ENCODE results near the gene SMAD4.
"Not testable (repeated sequence)": the region's sequence is repeated elsewhere in the genome, so short reads cannot be mapped to it uniquely, and the experiment has no call there.

Gene SMAD4

DNA sequence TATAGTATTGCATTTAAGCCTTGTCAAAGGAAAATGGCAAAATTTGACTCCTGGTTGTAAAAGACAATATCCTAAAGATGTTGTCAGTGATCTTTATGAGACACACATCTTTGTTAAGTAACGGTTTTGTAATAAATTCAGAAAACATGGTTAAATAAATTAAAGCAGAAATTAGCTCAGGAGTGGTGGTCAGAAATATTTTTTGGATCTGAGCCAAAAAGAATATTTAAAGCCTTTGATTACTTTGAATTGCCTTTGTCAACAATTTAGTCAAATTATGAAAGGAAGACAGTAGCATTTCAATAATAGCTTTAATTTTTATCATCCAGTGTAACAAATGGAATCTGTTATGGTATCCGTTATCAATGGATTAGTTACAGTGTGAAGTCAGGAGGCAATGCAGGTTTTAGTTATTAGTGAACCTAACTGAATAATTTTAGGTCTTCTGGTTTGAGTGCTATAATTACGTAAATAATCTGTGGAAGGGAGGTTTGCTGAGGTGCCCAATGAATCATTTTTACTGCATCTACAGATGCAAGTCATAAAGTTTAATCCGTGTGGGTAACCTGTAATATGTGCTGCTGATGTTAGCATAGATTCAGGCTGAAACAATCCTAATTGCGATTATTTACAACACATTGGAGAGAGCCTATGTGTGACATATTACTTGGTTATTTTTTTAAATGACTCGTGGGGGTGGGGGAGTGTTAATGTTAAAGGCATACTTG, 42.7 kb downstream of the SMAD4 start:
- DNase-seq, result no peak

GRCh38 chr18:51074605-51075004, 44.6 kb downstream of the SMAD4 start:
- no peak for DNase-seq

- no peak for DNase-seq
These were observed 46.5 kb downstream of the SMAD4 start for GRCh38 chr18:51076503-51076902.

- no peak for DNase-seq
These were observed 47.2 kb downstream of the SMAD4 start for GRCh38 chr18:51077217-51077616.

- no peak for DNase-seq
These were observed 48.0 kb downstream of the SMAD4 start for GRCh38 chr18:51078026-51078425.

DNA sequence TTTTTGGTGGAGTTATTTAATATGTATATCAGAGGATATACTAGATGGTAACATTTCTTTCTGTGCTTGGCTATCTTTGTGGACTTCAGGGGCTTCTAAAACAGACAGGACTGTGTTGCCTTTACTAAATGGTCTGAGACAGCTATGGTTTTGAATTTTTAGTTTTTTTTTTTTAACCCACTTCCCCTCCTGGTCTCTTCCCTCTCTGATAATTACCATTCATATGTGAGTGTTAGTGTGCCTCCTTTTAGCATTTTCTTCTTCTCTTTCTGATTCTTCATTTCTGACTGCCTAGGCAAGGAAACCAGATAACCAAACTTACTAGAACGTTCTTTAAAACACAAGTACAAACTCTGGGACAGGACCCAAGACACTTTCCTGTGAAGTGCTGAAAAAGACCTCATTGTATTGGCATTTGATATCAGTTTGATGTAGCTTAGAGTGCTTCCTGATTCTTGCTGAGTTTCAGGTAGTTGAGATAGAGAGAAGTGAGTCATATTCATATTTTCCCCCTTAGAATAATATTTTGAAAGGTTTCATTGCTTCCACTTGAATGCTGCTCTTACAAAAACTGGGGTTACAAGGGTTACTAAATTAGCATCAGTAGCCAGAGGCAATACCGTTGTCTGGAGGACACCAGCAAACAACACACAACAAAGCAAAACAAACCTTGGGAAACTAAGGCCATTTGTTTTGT, 52.7 kb downstream of the SMAD4 start:
- DNase-seq, result no peak

DNA sequence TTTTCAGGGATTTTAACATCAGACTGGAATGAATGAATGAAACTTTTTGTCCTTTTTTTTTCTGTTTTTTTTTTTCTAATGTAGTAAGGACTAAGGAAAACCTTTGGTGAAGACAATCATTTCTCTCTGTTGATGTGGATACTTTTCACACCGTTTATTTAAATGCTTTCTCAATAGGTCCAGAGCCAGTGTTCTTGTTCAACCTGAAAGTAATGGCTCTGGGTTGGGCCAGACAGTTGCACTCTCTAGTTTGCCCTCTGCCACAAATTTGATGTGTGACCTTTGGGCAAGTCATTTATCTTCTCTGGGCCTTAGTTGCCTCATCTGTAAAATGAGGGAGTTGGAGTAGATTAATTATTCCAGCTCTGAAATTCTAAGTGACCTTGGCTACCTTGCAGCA, 53.4 kb downstream of the SMAD4 start:
- no peak for DNase-seq

GRCh38 chr18:51088410-51088809, 58.4 kb downstream of the SMAD4 start:
- no peak for DNase-seq

DNA sequence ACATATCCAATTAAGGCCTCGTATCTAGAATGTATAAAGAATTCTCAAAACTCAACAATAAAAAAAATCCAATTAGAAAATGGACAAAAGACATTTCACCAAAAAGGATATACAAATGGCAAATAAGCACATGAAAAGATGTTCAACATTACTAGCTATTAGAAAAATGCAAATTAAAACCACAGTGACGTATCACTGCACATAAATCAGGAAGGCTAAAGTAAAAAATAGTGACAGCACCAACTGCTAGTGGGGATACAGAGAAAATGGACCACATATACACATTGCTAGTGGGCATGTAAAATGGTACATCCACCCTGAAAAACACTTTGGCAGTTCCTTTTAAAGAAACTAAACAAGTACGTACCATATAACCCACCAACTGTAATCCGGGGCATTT, 59.7 kb downstream of the SMAD4 start:
- no peak for DNase-seq

DNA sequence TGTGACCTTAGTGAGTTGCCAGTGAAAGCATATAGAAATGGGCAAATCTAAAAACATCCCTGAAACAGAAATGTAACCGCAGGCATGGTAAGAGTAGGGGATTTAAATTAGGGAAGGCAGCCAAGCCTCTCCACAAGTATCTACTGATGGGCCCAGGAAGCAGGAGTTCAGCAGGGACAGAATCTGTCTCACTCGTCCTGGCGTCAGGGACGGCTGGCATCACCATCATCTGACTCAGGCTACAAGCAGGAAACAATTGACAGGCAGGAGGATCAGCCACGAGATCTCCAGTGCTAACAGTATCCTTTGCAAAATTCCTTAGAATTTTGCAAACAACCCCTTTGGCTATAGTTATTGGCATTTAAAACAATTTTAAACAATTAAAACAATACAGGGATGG, 61.3 kb downstream of the SMAD4 start:
- no peak for DNase-seq

GRCh38 chr18:51092117-51092516, 62.1 kb downstream of the SMAD4 start:
- DNase-seq, result no peak

DNA sequence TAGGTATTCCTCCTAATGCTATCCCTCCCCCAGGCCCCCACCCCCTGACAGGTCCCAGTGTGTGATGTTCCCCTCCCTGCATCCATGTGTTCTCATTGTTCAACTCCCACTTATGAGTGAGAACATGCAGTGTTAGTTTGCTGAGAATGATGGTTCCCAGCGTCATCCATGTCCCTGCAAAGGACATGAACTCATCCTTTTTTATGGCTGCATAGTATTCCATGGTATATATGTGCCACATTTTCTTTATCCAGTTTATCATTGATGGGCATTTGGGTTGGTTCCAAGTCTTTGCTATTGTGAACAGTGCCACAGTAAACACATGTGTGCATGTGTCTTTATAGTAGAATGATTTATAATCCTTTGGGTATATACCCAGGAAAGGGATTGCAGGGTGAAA, 63.0 kb downstream of the SMAD4 start:
- not testable (repeated sequence) for DNase-seq

DNA sequence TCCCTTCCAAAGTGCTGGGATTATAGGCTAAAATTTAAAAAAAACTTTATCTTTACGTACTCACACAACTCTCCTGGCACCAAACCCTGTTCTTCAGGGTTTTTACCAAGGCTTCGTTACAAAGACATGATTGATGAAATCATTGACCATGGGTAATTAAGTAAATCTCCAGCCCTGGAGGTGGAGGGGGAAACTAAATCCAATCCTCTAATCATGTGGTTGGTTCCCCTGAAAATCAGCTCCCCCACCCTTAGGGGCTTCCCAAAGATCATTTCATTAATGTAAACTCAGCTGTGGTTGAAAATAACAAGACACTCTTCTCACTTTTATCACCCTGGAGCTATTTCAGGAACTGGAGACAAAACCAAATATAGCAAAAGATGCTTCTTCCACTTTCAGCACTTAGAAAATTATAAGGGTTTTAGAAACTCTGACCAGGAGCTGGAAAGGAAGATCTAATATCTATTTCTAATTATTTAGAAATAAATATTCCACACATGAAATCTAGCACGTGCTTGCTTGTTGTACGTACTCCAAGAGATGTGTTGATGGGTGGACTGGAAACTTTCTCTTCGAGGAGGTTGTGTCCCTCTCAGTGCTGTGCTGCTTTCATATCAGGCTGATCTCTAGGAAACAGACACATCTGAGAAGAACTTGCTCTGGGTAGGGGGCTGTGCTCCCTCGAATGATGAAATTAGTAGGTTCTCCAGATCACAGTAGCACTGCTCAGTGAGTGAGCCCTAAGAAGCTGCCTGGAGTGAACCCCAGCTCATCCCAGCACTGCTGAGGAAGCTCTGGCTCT, 67.2 kb downstream of the SMAD4 start:
- no peak for DNase-seq

- no peak for DNase-seq
These were observed 68.1 kb downstream of the SMAD4 start for GRCh38 chr18:51098082-51098481.

GRCh38 chr18:51098513-51098912, 68.5 kb downstream of the SMAD4 start:
- DNase-seq, result no peak

DNA sequence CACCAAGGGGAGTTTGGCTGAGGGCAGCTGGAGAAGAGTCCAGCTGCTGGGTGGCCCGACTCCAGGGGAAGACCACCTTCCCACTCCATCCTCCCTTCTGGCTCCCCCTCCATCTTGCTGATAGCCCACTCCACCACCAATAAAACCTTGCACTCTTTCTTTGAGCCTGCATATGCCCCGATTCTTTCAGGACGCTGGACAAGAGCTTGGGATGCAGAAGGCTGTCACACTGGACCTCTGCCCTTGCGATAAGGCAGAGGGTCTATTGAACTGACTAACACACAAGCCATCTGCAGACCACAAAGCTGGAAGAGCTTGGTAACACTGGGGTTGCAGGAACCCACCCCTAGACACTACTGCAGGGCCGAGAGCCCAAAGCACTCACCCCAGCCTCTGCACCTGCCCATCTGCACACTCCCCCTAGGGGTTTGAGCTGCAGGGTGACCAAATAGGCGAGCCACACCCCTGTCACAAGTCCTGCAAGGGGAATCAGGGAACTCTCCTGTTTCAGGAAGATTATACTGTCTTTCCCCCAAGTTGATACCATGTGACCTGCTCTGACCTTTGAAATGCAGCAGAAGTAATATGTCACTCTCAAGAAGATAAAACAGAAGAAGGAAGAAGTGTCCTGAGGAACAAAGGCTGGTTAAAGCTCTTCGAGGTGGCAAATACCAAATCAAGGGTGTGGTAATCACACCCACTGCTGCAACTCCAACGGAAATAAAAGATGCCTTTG, 70.5 kb downstream of the SMAD4 start:
- no peak for DNase-seq

DNA sequence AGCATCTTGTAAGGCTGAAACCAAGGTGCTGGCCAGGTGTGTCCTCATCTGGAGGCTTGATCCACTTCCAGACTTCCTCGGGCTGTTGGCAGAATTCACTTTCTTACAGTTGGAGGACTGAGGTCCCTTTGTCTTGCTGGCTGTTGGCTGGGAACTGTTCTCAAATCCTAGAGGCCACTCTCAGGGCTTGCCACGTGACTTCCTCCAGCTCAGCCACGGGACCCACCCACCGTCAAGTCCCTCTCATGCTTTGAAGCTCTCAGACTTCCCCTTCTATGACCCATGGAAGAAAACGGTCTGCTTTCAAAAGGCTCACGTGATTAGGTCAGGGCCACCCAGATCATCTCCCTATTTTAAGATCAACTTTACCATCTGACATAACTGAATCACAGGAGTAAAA, 77.1 kb downstream of the SMAD4 start:
- DNase-seq, result no peak

DNA sequence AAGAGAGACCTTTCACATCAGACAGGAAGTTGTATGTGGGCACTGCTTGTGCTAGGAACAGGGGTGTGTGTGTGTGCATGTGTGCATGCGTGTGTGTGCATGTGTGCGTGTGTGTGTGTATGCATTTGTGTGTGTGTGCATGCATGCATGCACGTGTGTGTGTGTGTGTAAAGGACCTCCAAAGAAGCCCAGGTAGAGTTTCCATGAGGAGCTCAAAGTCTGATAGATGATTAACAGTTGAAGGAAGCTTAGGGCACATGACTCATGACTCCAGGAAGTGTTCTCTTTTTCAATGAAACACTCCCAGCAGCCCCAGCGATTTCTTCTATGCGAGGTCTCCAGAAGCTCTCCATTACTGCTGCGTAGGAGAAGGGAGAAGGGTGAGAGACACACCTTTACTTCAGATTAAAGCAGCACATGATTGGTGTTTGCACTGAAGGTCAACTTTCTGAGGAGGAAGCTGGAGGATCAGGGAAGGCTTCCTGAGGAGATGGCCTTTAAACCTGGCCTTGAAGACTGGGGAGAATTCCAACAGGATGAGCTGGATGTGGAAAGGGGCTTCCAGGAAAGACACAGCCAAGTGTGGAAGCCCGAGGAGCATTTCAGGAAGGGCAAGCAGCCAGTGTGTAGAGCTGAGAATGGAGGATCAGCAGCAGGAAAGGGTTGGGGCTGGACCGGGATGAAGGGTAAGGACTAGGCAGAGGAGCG, 77.7 kb downstream of the SMAD4 start:
- DNase-seq, result no peak

GRCh38 chr18:51108330-51108729, 78.3 kb downstream of the SMAD4 start:
- DNase-seq, result no peak

GRCh38 chr18:51110073-51110797, 80.2 kb downstream of the SMAD4 start:
- no peak for DNase-seq

GRCh38 chr18:51111633-51112355, 81.8 kb downstream of the SMAD4 start:
- not testable (repeated sequence) for DNase-seq
